SKM-1 treated with dmso at 0.1 percent for 144 hours (cell line): ENCODE results near the gene TMEM129.
"Not testable (repeated sequence)": the region's sequence is repeated elsewhere in the genome, so short reads cannot be mapped to it uniquely, and the experiment has no call there.

Source experiments
- DNase-seq: peaks from one replicate; lab custom pipeline; 2025; ENCODE audit not compliant: unreplicated experiment; lab: John Stamatoyannopoulos, UW

Gene TMEM129

DNA sequence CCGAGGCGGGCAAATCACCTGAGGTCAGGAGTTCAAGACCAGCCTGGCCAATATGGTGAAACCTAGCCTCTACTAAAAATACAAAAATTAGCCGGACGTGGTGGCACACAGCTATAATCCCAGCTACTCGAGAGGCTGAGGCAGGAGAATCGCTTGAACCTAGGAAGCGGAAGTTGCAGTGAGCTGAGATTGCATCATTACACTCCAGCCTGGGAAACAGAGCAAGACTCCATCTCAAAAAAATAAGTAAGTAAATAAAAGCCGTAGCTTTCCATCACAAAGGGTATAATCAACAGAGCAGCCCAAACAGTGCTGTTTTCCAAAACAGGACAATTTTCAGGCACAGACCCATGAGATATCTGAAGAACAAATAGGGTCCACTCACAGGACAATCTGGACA lies 19.5 kb downstream of the TMEM129 start:
- not testable (repeated sequence) for DNase-seq

DNA sequence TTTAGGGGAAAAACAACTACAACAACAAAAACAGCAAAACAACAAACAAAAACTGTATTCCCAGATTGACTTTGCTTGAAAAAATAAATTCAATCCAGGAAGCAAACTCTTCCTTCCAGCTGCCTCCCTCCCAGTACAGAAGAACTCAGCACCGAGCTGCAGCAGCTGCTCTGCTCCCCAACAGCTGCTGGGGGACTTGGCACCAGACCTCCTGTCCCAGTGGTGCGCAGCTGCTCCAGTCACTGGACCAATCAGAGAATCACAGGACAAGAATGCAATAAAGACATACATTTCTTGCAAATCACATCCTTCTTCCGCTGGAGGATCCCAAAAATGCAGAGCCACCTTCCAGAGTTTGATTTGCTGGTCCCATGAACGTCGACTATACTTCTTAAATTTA lies 25.2 kb downstream of the TMEM129 start:
- no peak for DNase-seq

DNA sequence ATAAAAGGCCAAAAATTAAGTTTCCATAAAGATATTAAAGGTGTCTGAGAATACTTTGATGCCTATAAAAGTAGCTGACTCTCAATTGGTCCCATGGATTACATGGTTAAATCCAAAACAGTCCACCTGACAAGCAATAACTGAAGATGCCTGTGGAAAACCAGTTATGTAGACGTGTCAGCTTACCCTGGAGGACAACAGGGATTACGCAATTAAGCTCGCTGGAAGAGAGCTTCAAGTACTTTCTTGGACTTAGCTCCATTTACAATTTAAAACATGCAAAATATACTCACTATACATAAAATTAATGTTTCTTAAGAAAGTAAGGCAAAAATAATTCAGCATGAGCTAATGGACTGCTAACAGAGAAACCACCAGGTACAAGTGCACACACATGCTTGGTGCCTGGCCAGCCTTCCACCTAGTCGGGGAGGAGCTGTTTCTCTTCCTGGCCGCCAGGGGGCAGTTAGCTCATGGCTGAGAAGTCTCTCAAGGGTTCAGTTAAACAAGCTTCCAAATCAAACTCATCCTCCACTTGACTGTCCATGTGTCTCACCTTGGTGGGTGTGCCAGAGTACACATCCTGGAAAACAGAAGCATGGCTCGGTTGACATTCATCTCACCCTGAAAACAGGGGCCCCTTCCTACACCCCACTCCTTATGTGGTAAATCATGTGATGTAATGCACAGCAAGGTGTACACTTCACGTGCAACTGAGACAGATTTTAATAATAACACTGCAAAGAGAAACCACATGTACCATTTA lies 27.8 kb downstream of the TMEM129 start:
- peak; percentile 85 for DNase-seq

GRCh38 chr4:1691737-1692373 lies 29.3 kb downstream of the TMEM129 start:
- no peak for DNase-seq

DNA sequence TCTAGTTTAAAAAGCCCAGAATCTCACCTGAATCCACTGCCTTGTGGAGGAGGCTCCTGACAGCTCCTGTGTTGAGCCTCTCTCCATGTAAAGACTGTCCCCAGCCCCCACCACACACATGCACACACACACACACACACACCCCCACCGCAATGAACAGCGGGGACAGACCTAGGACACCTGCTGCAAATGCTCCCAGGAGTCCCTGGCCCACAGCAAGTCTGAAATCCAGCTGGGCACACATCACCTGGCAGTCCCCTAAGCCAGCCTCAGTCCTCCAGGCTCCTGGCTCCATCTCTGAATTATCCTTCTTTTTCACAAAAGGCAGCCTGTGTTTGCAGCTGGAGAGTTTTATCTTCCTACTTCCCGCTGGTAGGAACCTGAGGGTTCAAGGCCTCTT lies 30.4 kb downstream of the TMEM129 start:
- no peak for DNase-seq

GRCh38 chr4:1686440-1687036 lies 34.6 kb downstream of the TMEM129 start:
- DNase-seq, result no peak

DNA sequence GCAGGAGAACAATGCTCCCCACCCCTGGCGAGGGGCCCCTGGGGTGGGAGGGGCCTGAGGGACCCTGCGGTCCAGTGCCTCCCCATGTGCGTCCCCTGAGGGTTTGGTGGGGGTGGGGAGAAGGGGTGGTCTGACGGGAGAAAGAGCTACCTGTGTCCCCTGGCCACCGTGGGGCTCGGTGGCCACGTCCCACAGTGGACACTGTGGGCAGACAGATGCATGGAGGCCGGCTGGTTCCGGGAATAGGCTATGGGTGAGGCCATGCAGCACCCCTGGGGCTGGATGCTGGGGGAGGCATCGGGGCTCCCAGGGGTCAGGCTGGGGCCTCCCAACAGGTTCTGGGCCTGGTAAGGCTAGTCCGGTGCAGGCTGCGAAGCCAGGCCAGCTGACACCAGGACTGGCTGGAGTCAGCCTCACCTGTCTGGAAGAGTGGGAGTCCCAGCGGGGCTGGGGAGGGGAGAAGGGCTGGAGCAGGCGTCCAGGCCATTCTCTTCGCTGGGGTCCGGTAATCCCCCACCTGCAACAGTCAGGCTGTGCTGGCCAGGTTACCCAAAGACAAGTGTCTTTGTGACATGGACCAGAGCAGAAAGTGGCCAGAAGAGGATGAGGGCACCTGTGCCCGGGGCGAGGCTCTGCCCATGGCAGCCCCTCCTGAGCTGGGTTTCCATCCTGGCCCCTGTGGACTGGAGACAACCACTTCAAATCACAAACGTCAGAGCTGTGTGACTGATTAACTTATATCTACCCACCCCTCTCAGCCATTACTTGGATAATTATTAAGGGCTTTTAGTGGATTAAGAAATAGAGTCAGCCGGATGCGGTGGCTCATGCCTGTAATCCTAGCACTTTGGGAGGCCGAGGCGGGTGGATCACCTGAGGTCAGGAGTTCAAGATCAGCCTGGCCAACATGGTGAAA lies 35.6 kb downstream of the TMEM129 start:
- no peak for DNase-seq

GRCh38 chr4:1684506-1685234 lies 36.5 kb downstream of the TMEM129 start:
- no peak for DNase-seq

DNA sequence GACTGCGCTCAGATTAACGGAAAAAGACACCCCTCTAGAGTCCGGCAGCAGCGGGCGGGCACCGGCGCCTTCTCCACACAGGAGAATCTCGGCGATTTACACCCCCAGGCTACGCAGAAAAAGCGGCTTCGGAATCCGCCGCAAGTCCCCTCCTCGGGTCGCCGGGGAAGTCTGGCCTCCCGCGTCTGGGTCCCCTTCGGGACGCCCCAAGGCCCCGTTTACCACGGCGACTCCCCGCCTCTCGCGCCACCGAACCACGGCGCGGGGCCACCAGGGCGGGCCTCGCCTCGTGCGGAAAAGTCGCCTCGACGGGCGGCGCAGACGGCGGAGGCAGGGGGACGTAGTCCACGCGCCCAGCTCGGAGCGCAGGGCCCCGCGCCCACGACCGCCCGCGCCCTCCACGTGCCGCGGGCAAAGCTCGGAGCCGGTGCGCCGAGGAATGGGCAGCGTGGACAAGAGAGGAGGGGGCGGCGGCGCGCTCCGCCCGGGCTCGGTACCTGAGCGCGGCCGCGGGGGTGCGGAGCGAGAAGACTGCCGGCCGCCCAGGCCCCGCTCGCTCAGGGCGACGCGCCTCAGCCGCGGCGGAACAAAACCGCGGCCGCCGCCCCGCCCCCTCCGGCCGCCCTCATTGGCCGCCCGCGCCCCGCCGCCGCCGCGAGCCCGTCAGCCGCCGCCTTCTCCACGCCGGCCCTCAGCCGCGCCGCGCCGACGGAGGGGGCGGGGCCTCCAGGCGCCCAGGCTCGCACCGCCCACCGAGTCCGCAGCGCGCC lies 37.2 kb downstream of the TMEM129 start, which contains the start of gene FAM53A:
FAM53A (minus strand) TSS at position 578 of the 770 bp plus-strand sequence. CDS start 15,572 bp downstream, outside the sequence.
- peak; percentile 92 for DNase-seq

GRCh38 chr4:1683261-1683735 lies 37.8 kb downstream of the TMEM129 start:
- DNase-seq, result no peak

- no peak for DNase-seq
Measured at GRCh38 chr4:1682860-1683259, 38.3 kb downstream of the TMEM129 start.

GRCh38 chr4:1678244-1678643 lies 42.9 kb downstream of the TMEM129 start:
- no peak for DNase-seq

GRCh38 chr4:1676605-1677525 lies 44.3 kb downstream of the TMEM129 start:
- no peak for DNase-seq

DNA sequence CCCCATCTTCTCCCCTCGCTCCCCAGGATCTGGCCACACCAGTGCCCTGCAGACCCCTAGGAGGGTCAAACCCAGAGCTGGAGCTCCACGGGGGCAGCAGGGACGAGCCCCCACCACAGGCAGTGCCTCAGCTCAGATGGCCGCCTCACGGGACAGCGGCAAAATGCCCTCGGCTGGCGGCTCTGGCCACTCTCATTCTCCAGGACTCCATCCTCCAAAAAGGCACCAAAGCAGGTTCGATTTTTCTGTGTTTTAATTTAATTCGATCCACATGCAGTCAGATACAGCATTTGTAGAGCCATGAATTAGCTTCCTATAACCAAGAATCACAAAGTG lies 45.4 kb downstream of the TMEM129 start:
- DNase-seq, result no peak

- DNase-seq, result no peak
Measured at GRCh38 chr4:1675136-1675801, 45.9 kb downstream of the TMEM129 start.

GRCh38 chr4:1674682-1675081 lies 46.4 kb downstream of the TMEM129 start:
- DNase-seq, result no peak

DNA sequence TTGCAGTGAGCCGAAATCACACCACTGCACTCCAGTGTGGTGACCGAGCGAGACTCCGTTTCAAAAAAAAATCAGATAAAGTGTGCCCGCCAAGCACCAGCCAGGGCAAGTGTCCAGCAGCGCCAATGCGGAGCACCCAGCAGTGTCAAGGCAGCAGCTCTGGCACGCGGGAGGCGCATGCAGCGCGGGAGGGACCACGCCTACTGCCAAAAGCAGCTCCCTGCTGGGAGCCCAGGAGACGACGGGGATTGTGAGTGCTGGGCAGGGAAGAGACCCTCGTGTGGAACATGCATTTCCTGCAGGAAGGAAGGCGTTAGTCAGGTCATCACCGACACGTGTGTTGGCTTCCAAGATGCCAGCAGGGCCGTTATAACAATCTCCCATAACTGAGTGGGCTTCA lies 47.5 kb downstream of the TMEM129 start:
- DNase-seq, result no peak

DNA sequence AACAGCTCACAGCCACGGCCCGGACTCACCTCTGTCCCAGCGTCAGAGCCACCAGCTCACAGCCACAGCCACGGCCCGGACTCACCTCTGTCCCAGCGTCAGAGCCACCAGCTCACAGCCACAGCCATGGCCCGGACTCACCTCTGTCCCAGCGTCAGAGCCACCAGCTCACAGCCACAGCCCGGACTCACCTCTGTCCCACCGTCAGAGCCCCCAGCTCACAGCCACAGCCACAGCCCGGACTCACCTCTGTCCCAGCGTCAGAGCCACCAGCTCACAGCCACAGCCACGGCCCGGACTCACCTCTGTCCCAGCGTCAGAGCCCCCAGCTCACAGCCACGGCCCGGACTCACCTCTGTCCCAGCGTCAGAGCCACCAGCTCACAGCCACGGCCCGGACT lies 50.1 kb downstream of the TMEM129 start:
- DNase-seq, result not testable (repeated sequence)
